HuH-7 (cell line): ENCODE results near the gene GALNT17.
"Not testable (repeated sequence)": the region's sequence is repeated elsewhere in the genome, so short reads cannot be mapped to it uniquely, and the experiment has no call there.

Experiments used
- DNase-seq: peaks from one replicate; pipeline ENCODE4 v3.0.0; 2011; ENCODE audit warnings: low spot score

The GALNT17 gene

GRCh38 chr7:71697400-71697799 lies 565.5 kb downstream of the GALNT17 start:
- DNase-seq: no peak

GRCh38 chr7:71705217-71705616 lies 573.3 kb downstream of the GALNT17 start:
- no peak for DNase-seq

DNA sequence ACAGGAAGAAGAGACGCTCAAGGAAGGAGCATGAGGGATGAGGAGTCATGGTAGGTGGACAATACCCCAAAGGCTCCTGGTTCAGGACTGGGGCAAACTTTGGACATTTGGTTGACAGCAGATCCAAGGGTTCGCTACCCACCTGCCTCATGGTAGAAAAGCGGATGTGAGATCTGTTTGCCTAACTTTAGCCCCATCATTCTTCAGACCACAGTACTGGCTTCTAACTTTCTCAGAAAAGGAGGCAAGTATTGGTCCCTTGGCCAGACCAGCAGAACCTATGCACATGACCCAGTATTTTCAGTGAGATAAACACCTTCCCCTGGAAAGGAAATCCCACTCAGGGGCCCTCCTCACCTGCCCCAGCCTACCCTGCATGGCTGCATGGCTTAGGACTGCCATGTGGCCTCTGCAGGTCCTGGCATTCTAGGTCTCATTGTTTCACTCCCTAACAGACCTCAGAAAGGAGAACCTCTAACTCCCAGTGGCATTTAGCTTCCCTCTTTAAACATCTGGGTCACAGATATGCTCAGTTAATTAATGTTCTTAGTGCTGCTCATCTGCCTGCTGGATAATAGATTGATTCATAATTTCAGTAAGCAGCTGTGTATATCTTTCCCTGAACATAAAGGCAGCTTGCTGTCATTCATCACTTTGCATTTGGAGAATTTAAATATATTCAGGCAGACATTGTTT lies 574.1 kb downstream of the GALNT17 start:
- no peak for DNase-seq

DNA sequence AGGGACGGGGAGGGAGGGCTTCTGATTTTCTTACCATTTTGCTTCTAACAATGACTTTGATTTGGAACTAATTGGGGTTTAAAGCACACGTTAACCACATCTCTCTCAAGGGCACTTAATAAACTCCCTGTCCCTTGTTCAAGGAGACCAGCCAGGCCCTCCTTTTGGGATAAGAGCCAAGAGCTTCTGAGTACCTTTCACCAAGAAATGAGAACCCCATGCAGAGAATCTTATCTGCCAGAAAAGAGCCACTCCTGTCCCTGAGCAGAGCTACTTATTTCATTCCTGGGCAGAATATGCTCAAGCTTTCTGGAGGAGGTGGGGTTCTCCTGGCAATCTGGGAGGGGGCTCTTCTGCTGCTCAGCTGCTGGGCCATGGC lies 574.6 kb downstream of the GALNT17 start:
- no peak for DNase-seq

DNA sequence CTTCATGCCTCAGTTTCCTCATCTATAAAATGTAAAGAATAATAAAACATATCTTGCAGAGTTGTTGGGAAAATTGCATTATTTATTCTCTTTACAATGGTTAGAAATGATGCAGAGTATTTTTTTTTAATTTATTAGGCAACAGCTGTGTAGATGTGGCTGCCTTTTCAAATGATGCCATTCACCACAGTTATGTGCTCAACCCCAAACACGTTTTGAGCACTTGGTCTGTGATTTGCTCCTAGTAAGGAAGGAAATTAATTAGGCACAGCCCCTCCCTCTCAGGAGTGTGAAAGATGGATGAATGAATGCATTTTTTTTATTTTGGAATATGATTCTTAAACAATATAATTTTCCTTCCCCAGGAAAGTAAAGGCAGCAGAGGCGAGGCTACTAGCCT lies 575.1 kb downstream of the GALNT17 start:
- DNase-seq: no peak

- no peak for DNase-seq
Observed at GRCh38 chr7:71708710-71709109, 576.8 kb downstream of the GALNT17 start.

DNA sequence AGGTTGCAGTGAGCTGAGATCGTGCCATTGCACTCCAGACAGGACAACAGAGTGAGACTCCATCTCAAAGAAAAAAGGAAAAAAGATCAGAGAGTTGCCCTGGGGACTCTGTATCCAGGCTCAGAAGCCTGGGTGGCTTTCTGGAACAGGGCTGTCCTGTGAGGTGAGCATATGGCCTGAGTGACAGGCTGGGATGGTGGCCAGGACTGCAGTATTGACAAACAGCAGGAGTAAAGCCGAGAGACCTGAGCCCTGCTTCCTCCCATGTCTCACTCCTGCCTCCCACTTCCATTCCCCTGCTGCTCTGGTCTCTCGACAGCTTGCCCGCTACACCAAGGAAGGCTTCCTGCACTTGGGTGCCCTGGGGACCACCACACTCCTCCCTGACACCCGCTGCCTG lies 578.5 kb downstream of the GALNT17 start:
- no peak for DNase-seq

GRCh38 chr7:71712653-71713180 lies 580.8 kb downstream of the GALNT17 start:
- DNase-seq: no peak

GRCh38 chr7:71716690-71717089 lies 584.7 kb downstream of the GALNT17 start:
- DNase-seq: no peak

DNA sequence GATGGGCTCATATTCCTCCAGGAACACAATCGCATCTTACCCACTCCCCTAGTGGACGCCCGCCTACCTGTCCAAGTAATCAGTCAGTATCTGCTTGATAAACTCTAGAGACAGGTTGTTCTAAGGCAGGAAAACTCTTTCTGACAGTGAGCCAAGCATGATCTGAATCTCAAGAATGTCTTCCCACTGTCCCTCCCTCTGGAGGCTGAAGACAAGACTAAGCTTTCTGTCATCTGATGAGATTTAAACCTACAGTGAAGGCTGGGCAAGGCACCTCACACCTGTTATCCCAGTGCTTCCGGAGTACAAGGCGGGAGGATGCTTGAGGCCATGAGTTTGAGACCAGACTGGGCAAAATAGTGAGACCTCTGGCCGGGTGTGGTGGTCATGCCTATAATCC lies 586.6 kb downstream of the GALNT17 start:
- no peak for DNase-seq

- DNase-seq: no peak
Observed at GRCh38 chr7:71721742-71722141, 589.8 kb downstream of the GALNT17 start.

GRCh38 chr7:71723859-71724258 lies 591.9 kb downstream of the GALNT17 start:
- no peak for DNase-seq

DNA sequence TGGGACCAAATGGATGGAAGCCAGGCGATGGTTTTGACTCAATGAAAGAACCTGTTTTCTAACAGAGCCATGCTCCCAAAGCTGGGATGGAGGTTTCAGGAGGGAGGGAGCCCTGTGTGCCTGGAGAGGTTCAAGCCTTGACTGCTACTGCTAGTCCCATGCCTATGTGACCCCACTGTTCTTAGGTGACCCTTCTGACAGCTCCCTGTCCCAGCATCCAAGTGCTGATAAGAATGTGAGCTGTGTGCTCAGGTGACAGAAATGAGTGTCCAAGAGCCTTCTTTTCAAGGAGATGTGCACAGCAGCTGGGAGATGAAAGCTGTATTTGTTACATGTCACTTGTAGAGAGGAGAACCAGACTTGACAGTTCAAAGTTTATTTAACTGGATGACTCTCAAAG lies 595.4 kb downstream of the GALNT17 start:
- DNase-seq: no peak

GRCh38 chr7:71731740-71732139 lies 599.8 kb downstream of the GALNT17 start:
- DNase-seq: no peak

- DNase-seq: peak; percentile 97
Observed at GRCh38 chr7:71733107-71733870, 601.3 kb downstream of the GALNT17 start.

GRCh38 chr7:71735961-71736556 lies 604.1 kb downstream of the GALNT17 start:
- peak; percentile 93 for DNase-seq

DNA sequence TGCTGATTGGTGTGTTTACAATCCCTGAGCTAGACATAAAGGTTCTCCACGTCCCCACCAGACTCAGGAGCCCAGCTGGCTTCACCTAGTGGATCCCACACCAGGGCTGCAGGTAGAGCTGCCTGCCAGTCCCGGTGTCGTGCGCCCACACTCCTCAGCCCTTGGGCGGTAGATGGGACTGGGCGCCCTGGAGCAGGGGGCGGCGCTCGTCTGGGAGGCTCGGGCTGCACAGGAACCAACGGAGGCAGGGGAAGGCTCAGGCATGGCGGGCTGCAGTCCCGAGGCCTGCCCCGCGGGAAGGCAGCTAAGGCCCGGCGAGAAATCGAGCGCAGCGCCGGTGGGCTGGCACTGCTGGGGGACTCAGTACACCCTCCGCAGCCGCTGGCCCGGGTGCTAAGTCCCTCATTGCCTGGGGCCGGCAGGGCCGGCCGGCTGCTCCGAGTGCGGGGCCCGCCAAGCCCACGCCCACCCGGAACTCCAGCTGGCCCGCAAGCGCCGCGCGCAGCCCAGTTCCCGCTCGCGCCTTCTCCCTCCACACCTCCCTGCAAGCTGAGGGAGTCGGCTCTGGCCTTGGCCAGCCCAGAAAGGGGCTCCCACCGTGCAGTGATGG lies 606.1 kb downstream of the GALNT17 start:
- not testable (repeated sequence) for DNase-seq

GRCh38 chr7:71739520-71740173 lies 607.7 kb downstream of the GALNT17 start:
- DNase-seq: no peak

- no peak for DNase-seq
Observed at GRCh38 chr7:71740174-71740560, 608.2 kb downstream of the GALNT17 start.

DNA sequence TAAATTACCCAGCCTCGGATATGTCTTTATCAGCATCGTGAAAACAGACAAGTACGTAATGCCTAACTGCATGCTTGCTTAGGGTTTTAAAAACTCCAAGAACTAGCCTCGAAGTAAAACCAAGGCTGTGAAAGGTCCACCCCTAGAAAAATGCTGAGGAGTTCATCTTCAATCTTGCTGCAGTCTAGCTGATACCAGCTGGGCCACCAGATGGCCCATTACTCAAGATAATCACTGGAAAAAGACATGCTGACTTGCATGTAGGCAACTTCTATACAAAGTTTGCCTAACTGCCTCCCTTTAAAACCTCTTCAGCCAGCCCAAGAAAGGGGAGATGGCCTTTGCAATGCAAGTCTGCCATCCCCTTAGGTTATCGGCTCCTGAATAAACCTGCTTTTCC lies 614.1 kb downstream of the GALNT17 start:
- DNase-seq: no peak

- DNase-seq: no peak
Observed at GRCh38 chr7:71750290-71750689, 618.3 kb downstream of the GALNT17 start.
